Stomach (tissue), 9 donors: Measurements from ENCODE around the gene WDR5. TPM values are rescaled to one million over a fixed set of nuclear protein-coding genes. Genes with fewer than 3 reads are reported as not detected.

Source experiments
- DNase-seq, 2 donors: peaks; one replicate each; pipeline versions ENCODE4 v3.0.0 to v3.0.0-alpha.2; 2013 to 2019
- H3K27ac ChIP-seq, 5 donors: fragments of 200-600 bp in 4 of 5; sonication (generic) in 4 of 5; one replicate each; pipeline ENCODE4 v1.5.1; 2013 to 2019; ENCODE audit warnings: mild to moderate bottlenecking in 1 of 5, moderate library complexity in 1 of 5
- H3K27me3 ChIP-seq, 3 donors: fragments of 200-600 bp; sonication (generic); one replicate each; pipeline ENCODE4 v1.5.1; 2017 to 2019; ENCODE audit warnings: mixed run types in 1 of 3
- H3K36me3 ChIP-seq, 4 donors: fragments of 200-600 bp; sonication (generic); 1 replicate in 3 of 4; 2 replicates in 1 of 4; pipeline ENCODE4 v1.5.1; 2016 to 2019
- H3K4me1 ChIP-seq, 4 donors: fragments of 200-600 bp; sonication (generic); one replicate each; pipeline ENCODE4 v1.5.1; 2016 to 2019
- H3K4me3 ChIP-seq, 4 donors: fragments of 200-600 bp; sonication (generic) in 3 of 4; one replicate each; pipeline ENCODE4 v1.5.1; 2016 to 2019; ENCODE audit warnings: mild to moderate bottlenecking in 1 of 4
- H3K9me3 ChIP-seq, 4 donors: fragments of 200-600 bp; sonication (generic); one replicate each; pipeline ENCODE4 v1.5.1; 2016 to 2019
- CTCF ChIP-seq, 7 experiments: fragments of 450-650 bp in 4 of 7; fragments of 200-600 bp in 3 of 7; sonication (generic) in 3 of 7; IDR thresholded peaks; one replicate each; pipeline ENCODE4 v1.5.1; 2016 to 2019; ENCODE audit warnings: antibody characterized with exemption in 7 of 7, control low read depth in 2 of 7, mild to moderate bottlenecking in 1 of 7
- EP300 ChIP-seq: sonication (generic); formaldehyde crosslinking; IDR thresholded peaks from one replicate; pipeline ENCODE4 v1.6.1; 2017; ENCODE audit warnings: antibody characterized with exemption
- POLR2A ChIP-seq, 4 donors: fragments of 450-650 bp; IDR thresholded peaks; one replicate each; pipeline ENCODE4 v1.6.1; 2016; ENCODE audit warnings: antibody characterized with exemption in 4 of 4, control low read depth in 2 of 4, mild to moderate bottlenecking in 1 of 4, moderate library complexity in 1 of 4
- POLR2AphosphoS5 ChIP-seq, 3 donors: sonication (generic); formaldehyde crosslinking; IDR thresholded peaks; one replicate each; pipeline ENCODE4 v1.6.1; 2016; ENCODE audit warnings: antibody characterized with exemption in 3 of 3
- WGBS, 5 donors: extraction: QIAGEN DNeasy Blood & Tissue Kit in 3 of 5; methylation state at CpG; one replicate each; pipeline versions ENCODE4 v1.1.5 to v1.1.7; 2013 to 2018; 5-methylcytosine and 5-hydroxymethylcytosine counted together
- intact Hi-C: fragments of 100-400 bp; cut with DNase I; formaldehyde crosslinking; loops from one replicate; pipeline ENCODE4 v1.15.1; 2023; ENCODE audit warnings: low total_unique reads
- polyA plus RNA-seq, 3 donors: library from polyadenylated mRNA; stranded (reverse); fragments of 200-250 nt; gene quantifications; one replicate each; pipeline ENCODE4 v1.2.3, GENCODE V29; 2013
- total RNA-seq, 5 donors: library from RNA; depleted of rRNA; stranded (reverse); fragments of >200 nt; gene quantifications; one replicate each; pipeline versions ENCODE4 v1.1.0 to v1.2.3, GENCODE V29; 2014 to 2016
- donor health status: healthy with polysubstance abuse.
- donor health status: Bipolar disorder and iron deficiency.
- donor health status: healthy.

WDR5 gene
- total and polyA plus RNA-seq, 8 donors = 2.3 to 22.3 (median 14.1) TPM

GRCh38 chr9:134192951-134193731 lies 57.3 kb downstream of the WDR5 start:
- no peak overlapping the region for H3K4me3 ChIP-seq
- WGBS, 5 donors = 85 to 88% (median 86%) methylated on average over 18 to 21 of the region's 21 CpGs
- TF ChIP-seq POLR2A (IDR thresholded peaks at IDR 0.05) = no peak
- no peak for TF ChIP-seq EP300
- no peak for TF ChIP-seq POLR2AphosphoS5 (IDR thresholded peaks at IDR 0.05)
- no peak for TF ChIP-seq CTCF (IDR thresholded peaks at IDR 0.05)
- no peaks in the 10 kb centered on the region for H3K9me3 ChIP-seq
- intact Hi-C loops = no loop called here
- H3K27ac ChIP-seq = no peak overlapping the region
- peaks cover 0 to 12% (median 0%) of the 10 kb centered on the region in 3 donors for H3K27me3 ChIP-seq
- no peak for DNase-seq
- H3K4me1 ChIP-seq = peaks cover 7 to 13% (median 10%) of the 10 kb centered on the region in 4 donors
- no peaks in the 10 kb centered on the region for H3K36me3 ChIP-seq

DNA sequence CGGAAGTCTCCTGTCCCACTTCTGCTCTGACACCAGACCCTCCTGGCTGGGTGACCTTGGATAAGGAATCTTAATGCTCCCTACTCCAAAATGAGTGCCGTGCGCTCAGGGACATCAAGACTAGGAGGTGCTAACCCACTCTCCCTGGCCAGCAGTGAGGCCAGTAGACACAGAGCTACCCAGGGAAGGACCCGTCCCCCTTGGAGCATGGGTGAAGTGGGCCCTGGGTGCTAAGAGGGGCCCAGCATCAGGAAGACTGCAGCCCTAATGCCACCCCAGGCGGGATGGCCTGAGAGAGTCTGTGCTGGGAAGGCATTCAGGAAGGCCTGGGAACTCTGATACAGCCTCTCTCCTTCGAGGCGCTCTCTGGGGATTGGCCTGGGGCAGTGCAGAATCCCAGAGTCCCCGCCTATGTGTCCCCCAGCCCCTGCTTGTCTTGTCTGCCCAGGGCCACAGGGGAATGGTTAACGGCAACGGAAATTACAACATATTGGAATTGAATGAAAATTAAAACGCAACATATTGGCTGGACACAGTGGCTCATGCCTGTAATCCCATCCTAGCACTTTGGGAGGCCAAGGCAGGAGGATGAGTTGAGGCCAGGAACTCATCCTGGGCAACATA lies 58.1 kb downstream of the WDR5 start:
- Histone ChIP-seq H3K4me1 (peaks cover 0 to 5% (median 2%) of the 10 kb centered on the region in 4 donors), H3K4me3 (no peak overlapping the region), H3K36me3 (no peaks in the 10 kb centered on the region), H3K27me3 (peaks cover 0 to 4% (median 0%) of the 10 kb centered on the region in 3 donors), H3K27ac (no peak overlapping the region), H3K9me3 (no peaks in the 10 kb centered on the region)
- WGBS, 5 donors = 89 to 98% (median 92%) methylated on average over 9 to 11 of the region's 11 CpGs
- intact Hi-C loops = no loop called here
- no peak for DNase-seq
- TF ChIP-seq POLR2AphosphoS5 (IDR thresholded peaks at IDR 0.05) (no peak), CTCF (IDR thresholded peaks at IDR 0.05) (no peak), POLR2A (IDR thresholded peaks at IDR 0.05) (no peak), EP300 (no peak)

GRCh38 chr9:134195558-134195957 lies 59.7 kb downstream of the WDR5 start:
- Histone ChIP-seq H3K36me3 (no peaks in the 10 kb centered on the region), H3K4me1 (peaks cover 0 to 4% (median 0%) of the 10 kb centered on the region in 4 donors), H3K4me3 (no peak overlapping the region), H3K27me3 (no peaks in the 10 kb centered on the region), H3K9me3 (no peaks in the 10 kb centered on the region), H3K27ac (no peak overlapping the region)
- no peak for TF ChIP-seq CTCF (IDR thresholded peaks at IDR 0.05)
- no peak for TF ChIP-seq POLR2AphosphoS5 (IDR thresholded peaks at IDR 0.05)
- no peak for TF ChIP-seq POLR2A (IDR thresholded peaks at IDR 0.05)
- TF ChIP-seq EP300 = no peak
- 50 to 61% (median 58%) methylated on average over 6 of the region's 6 CpGs for WGBS, 5 donors
- intact Hi-C loops = no loop called here
- DNase-seq = no peak

- no peaks in the 10 kb centered on the region for H3K36me3 ChIP-seq
- H3K27me3 ChIP-seq = no peaks in the 10 kb centered on the region
- WGBS, 5 donors = 78 to 88% (median 86%) methylated on average over 6 of the region's 6 CpGs
- no peak for TF ChIP-seq EP300
- no peak for TF ChIP-seq POLR2AphosphoS5 (IDR thresholded peaks at IDR 0.05)
- no peak for TF ChIP-seq CTCF (IDR thresholded peaks at IDR 0.05)
- TF ChIP-seq POLR2A (IDR thresholded peaks at IDR 0.05) = no peak
- H3K4me1 ChIP-seq = peaks cover 0 to 4% (median 0%) of the 10 kb centered on the region in 4 donors
- H3K9me3 ChIP-seq = peaks cover 0 to 12% (median 3%) of the 10 kb centered on the region in 4 donors
- intact Hi-C loops = no loop called here
- no peak overlapping the region for H3K27ac ChIP-seq
- no peak for DNase-seq
- H3K4me3 ChIP-seq = no peak overlapping the region
Observed at GRCh38 chr9:134196911-134197310, 61.0 kb downstream of the WDR5 start.
